NCI-H2171 (cell line): ENCODE measurements around the gene CXCR5.

Experiments used
- DNase-seq: peaks from one replicate; lab custom pipeline; 2025; lab: John Stamatoyannopoulos, UW

CXCR5 gene

GRCh38 chr11:118898400-118899295 lies 15.0 kb downstream of the CXCR5 start:
- no peak for DNase-seq

GRCh38 chr11:118899296-118899688 lies 15.6 kb downstream of the CXCR5 start:
- DNase-seq = no peak

- DNase-seq = no peak
Observed at GRCh38 chr11:118899706-118900360, 16.1 kb downstream of the CXCR5 start.

GRCh38 chr11:118900535-118901384 lies 17.1 kb downstream of the CXCR5 start:
- DNase-seq = no peak

- DNase-seq = no peak
Observed at GRCh38 chr11:118901494-118902335, 18.0 kb downstream of the CXCR5 start.

- DNase-seq = no peak
Observed at GRCh38 chr11:118902336-118903203, 18.9 kb downstream of the CXCR5 start.

GRCh38 chr11:118903204-118904015 lies 19.7 kb downstream of the CXCR5 start:
- DNase-seq = no peak

- peak; percentile 40 for DNase-seq
Observed at GRCh38 chr11:118907051-118908042, 23.7 kb downstream of the CXCR5 start.

GRCh38 chr11:118908264-118908663 lies 24.6 kb downstream of the CXCR5 start:
- no peak for DNase-seq

GRCh38 chr11:118908901-118909618 lies 25.4 kb downstream of the CXCR5 start:
- DNase-seq = peak; percentile 82

- DNase-seq = no peak
Observed at GRCh38 chr11:118909619-118910308, 26.1 kb downstream of the CXCR5 start.

GRCh38 chr11:118910309-118911112 lies 26.8 kb downstream of the CXCR5 start:
- DNase-seq = no peak

GRCh38 chr11:118911113-118911879 lies 27.6 kb downstream of the CXCR5 start:
- DNase-seq = no peak

GRCh38 chr11:118911880-118912741 lies 28.4 kb downstream of the CXCR5 start:
- no peak for DNase-seq
